Natural killer cell (primary cell): ENCODE results near the gene ACTN4. TPM values are rescaled to one million over a fixed set of nuclear protein-coding genes. Genes with fewer than 3 reads are reported as not detected.

Experiments
- ATAC-seq, 3 donors: fragments of 150-1000 bp in 2 of 3; fragments of 200-7000 bp in 1 of 3; cut with Tn5 transposase; 1 replicate in 1 of 3; 2 replicates in 2 of 3; pipeline ENCODE4 v1.10.0; 2021; ENCODE audit warnings: mild to moderate bottlenecking in 2 of 3, moderate library complexity in 2 of 3
- DNase-seq, 2 donors: peaks; one replicate each; pipeline versions ENCODE4 v3.0.0 to v3.0.0-alpha.2; 2013 to 2021; ENCODE audit warnings: mixed read lengths in 1 of 2
- H3K27ac ChIP-seq: one replicate; pipeline ENCODE4 v1.5.1; 2013; ENCODE audit warnings: mild to moderate bottlenecking, low read length
- H3K27me3 ChIP-seq: one replicate; pipeline ENCODE4 v1.6.1; 2013; ENCODE audit warnings: low read length; ENCODE audit not compliant: control insufficient read depth, insufficient read depth
- H3K36me3 ChIP-seq: one replicate; pipeline ENCODE4 v1.6.1; 2013; ENCODE audit warnings: low read length; ENCODE audit not compliant: control insufficient read depth, insufficient read depth
- H3K4me1 ChIP-seq: one replicate; pipeline ENCODE4 v1.6.1; 2013; ENCODE audit warnings: low read length; ENCODE audit not compliant: control insufficient read depth, insufficient read depth
- H3K4me3 ChIP-seq: one replicate; pipeline ENCODE4 v1.5.1; 2013; ENCODE audit warnings: low read length
- H3K9me3 ChIP-seq: one replicate; pipeline ENCODE4 v1.6.1; 2013; ENCODE audit warnings: low read length; ENCODE audit not compliant: control insufficient read depth, insufficient read depth
- H3K27ac Mint-ChIP-seq, 2 donors: one replicate each; pipeline ENCODE4 v1.8.0; 2022; ENCODE audit warnings: mild to moderate bottlenecking in 2 of 2, mixed read lengths in 2 of 2, moderate library complexity in 1 of 2
- H3K27me3 Mint-ChIP-seq, 2 donors: one replicate each; pipeline ENCODE4 v1.8.0; 2022; ENCODE audit warnings: low read depth in 2 of 2, mixed read lengths in 2 of 2
- H3K36me3 Mint-ChIP-seq: one replicate; pipeline ENCODE4 v1.8.0; 2022; ENCODE audit warnings: mixed read lengths
- H3K4me1 Mint-ChIP-seq, 2 donors: one replicate each; pipeline ENCODE4 v1.8.0; 2022; ENCODE audit warnings: mixed read lengths in 2 of 2
- H3K4me3 Mint-ChIP-seq: one replicate; pipeline ENCODE4 v1.8.0; 2022; ENCODE audit warnings: mild to moderate bottlenecking, moderate library complexity, mixed read lengths
- H3K9me3 Mint-ChIP-seq, 2 donors: one replicate each; pipeline ENCODE4 v1.8.0; 2022; ENCODE audit warnings: mixed read lengths in 2 of 2
- CTCF ChIP-seq: fragments of 200-600 bp; IDR thresholded peaks from one replicate; pipeline ENCODE4 v1.8.0; 2022; ENCODE audit warnings: antibody characterized with exemption
- WGBS: methylation state at CpG from one replicate; pipeline ENCODE4 v1.1.7; 2013; ENCODE audit warnings: missing lambda C conversion rate; ENCODE audit not compliant: insufficient coverage; 5-methylcytosine and 5-hydroxymethylcytosine counted together
- intact Hi-C: fragments of 100-400 bp; cut with micrococcal nuclease; formaldehyde crosslinking; loops from one replicate; pipeline ENCODE4 v1.14.2; 2022
- total RNA-seq, 4 donors: library from RNA; stranded (reverse); fragments of 120-200 nt in 1 of 4; gene quantifications; one replicate each; pipeline versions ENCODE4 v1.2.3 to v1.2.4, GENCODE V29; 2013 to 2022

Gene ACTN4
- total RNA-seq, 3 donors from 2014 or later (not counting 1 experiment from before 2014, with no cell fraction given): 443 to 595 (median 541) TPM

GRCh38 chr19:38676023-38676877 is 28.8 kb downstream of the ACTN4 start:
- peak overlapping the region; percentile 98 to 100 for H3K27ac Mint-ChIP-seq
- TF ChIP-seq CTCF: no peak

GRCh38 chr19:38676878-38677646 is 29.6 kb downstream of the ACTN4 start:
- WGBS: 72% methylated on average over 11 of the region's 11 CpGs
- Histone ChIP-seq H3K27me3 (no peaks in the 10 kb centered on the region), H3K4me3 (no peak overlapping the region), H3K9me3 (no peaks in the 10 kb centered on the region), H3K4me1 (peaks cover 89% of the 10 kb centered on the region), H3K27ac (peak overlapping the region; percentile 67), H3K36me3 (peaks cover 2% of the 10 kb centered on the region)
- DNase-seq (no peak), ATAC-seq (no peak)
- peak overlapping the region; percentile 73 for H3K4me3 Mint-ChIP-seq
- H3K4me1 Mint-ChIP-seq: peaks cover 79 to 87% of the 10 kb centered on the region in 2 donors
- H3K9me3 Mint-ChIP-seq: no peaks in the 10 kb centered on the region
- peak overlapping the region; percentile 98 to 100 for H3K27ac Mint-ChIP-seq
- H3K27me3 Mint-ChIP-seq: no peaks in the 10 kb centered on the region
- H3K36me3 Mint-ChIP-seq: no peaks in the 10 kb centered on the region
- TF ChIP-seq CTCF: no peak
- intact Hi-C loops: loop anchor here (1.0 to 5.0 kb wide), 5 partner anchors 10 to 255 kb away; partner anchors contain the start of genes MRPS12 and SARS2

More at GRCh38 chr19:38676023-38676877, 28.8 kb downstream of the ACTN4 start:
- H3K4me3 Mint-ChIP-seq: peak overlapping the region; percentile 77
- H3K36me3 Mint-ChIP-seq: no peaks in the 10 kb centered on the region
- H3K27me3 Mint-ChIP-seq: no peaks in the 10 kb centered on the region
- Histone ChIP-seq H3K27me3 (no peaks in the 10 kb centered on the region), H3K4me3 (no peak overlapping the region), H3K4me1 (peaks cover 88% of the 10 kb centered on the region), H3K27ac (peak overlapping the region; percentile 67), H3K9me3 (no peaks in the 10 kb centered on the region), H3K36me3 (peaks cover 2% of the 10 kb centered on the region)
- H3K4me1 Mint-ChIP-seq: peaks cover 81 to 88% of the 10 kb centered on the region in 2 donors
- no peak for ATAC-seq
- WGBS: 41% methylated on average over 13 of the region's 13 CpGs
- no peak for DNase-seq
- intact Hi-C loops: loop anchor here (1.0 to 5.0 kb wide), 5 partner anchors 9 to 256 kb away; partner anchors contain the start of genes MRPS12 and SARS2
- H3K9me3 Mint-ChIP-seq: no peaks in the 10 kb centered on the region

- Histone ChIP-seq H3K4me1 (peaks cover 96% of the 10 kb centered on the region), H3K27me3 (no peaks in the 10 kb centered on the region), H3K27ac (peak overlapping the region; percentile 67), H3K4me3 (no peak overlapping the region), H3K36me3 (peaks cover 2% of the 10 kb centered on the region), H3K9me3 (no peaks in the 10 kb centered on the region)
- no peak for TF ChIP-seq CTCF
- DNase-seq (no peak), ATAC-seq (no peak)
- no peaks in the 10 kb centered on the region for H3K36me3 Mint-ChIP-seq
- H3K27ac Mint-ChIP-seq: peak overlapping the region; percentile 98 to 100
- peak overlapping the region; percentile 73 for H3K4me3 Mint-ChIP-seq
- H3K9me3 Mint-ChIP-seq: no peaks in the 10 kb centered on the region
- 52% methylated on average over 15 of the region's 15 CpGs for WGBS
- H3K4me1 Mint-ChIP-seq: peaks cover 92 to 94% of the 10 kb centered on the region in 2 donors
- intact Hi-C loops: loop anchor here (5.0 kb wide), 3 partner anchors 174 to 254 kb away; partner anchors contain the start of genes MRPS12 and SARS2
- no peaks in the 10 kb centered on the region for H3K27me3 Mint-ChIP-seq
Measured at GRCh38 chr19:38678217-38678890, 30.9 kb downstream of the ACTN4 start.
